ENCODE data around the gene FSTL4.

Gene FSTL4

DNA sequence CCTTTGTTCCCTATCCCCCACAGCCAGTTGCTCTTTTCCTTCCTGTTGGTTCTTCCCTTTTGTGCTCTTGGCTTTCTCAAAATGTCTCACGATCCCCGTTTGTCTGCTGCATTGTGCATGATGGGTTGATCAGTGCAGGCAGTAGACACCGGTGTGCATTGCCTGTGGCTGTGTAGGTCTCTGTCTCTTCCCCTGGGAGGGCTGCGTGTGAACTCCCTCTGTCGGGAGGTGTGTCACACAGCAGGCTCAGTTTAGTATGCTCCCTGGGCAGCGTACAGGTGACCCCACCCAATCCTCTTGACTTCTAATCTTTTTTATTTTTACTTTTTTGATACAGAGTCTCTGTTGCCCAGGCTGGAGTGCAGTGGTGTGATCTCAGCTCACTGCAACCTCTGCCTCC, 265.3 kb downstream of the FSTL4 start:
- H3K4me1 ChIP-seq (ENCODE audit: control insufficient read depth, insufficient read depth, low read length), result peaks cover 2% of the 10 kb centered on the region; the same call in 1 of the 2 replicates
- H3K36me3 ChIP-seq (ENCODE audit: control insufficient read depth, insufficient read depth, low read length), result no peaks in the 10 kb centered on the region
- no CpG with 5 or more reads among the region's 6 CpGs for WGBS (ENCODE audit: insufficient coverage, insufficient read length)
- no peaks in the 10 kb centered on the region for H3K27me3 ChIP-seq (ENCODE audit: control insufficient read depth, insufficient read depth, low read length)
- H3K4me3 ChIP-seq (ENCODE audit: low read length), result no peak overlapping the region
- H3K27ac ChIP-seq (ENCODE audit: low read length), result no peak overlapping the region
- H3K9me3 ChIP-seq (ENCODE audit: control insufficient read depth, insufficient read depth, low read length), result no peaks in the 10 kb centered on the region
- DNase-seq (ENCODE audit: low read depth, low spot score), result no peak

- H3K27me3 ChIP-seq (ENCODE audit: control insufficient read depth, insufficient read depth, low read length), result no peaks in the 10 kb centered on the region
- peaks cover 5% of the 10 kb centered on the region; the same call in 1 of the 2 replicates for H3K4me1 ChIP-seq (ENCODE audit: control insufficient read depth, insufficient read depth, low read length)
- WGBS (ENCODE audit: insufficient coverage, insufficient read length), result no CpG with 5 or more reads among the region's 2 CpGs
- H3K36me3 ChIP-seq (ENCODE audit: control insufficient read depth, insufficient read depth, low read length), result no peaks in the 10 kb centered on the region
- no peak overlapping the region for H3K27ac ChIP-seq (ENCODE audit: low read length)
- no peak for DNase-seq (ENCODE audit: low read depth, low spot score)
- H3K4me3 ChIP-seq (ENCODE audit: low read length), result no peak overlapping the region
- H3K9me3 ChIP-seq (ENCODE audit: control insufficient read depth, insufficient read depth, low read length), result no peaks in the 10 kb centered on the region
Observed at GRCh38 chr5:133344266-133344665, 268.1 kb downstream of the FSTL4 start.

GRCh38 chr5:133343196-133343595, 269.1 kb downstream of the FSTL4 start:
- DNase-seq (ENCODE audit: low read depth, low spot score), result no peak
- Histone ChIP-seq H3K27ac (ENCODE audit: low read length) (no peak overlapping the region), H3K4me1 (ENCODE audit: control insufficient read depth, insufficient read depth, low read length) (peaks cover 5% of the 10 kb centered on the region; the same call in 1 of the 2 replicates), H3K9me3 (ENCODE audit: control insufficient read depth, insufficient read depth, low read length) (no peaks in the 10 kb centered on the region), H3K36me3 (ENCODE audit: control insufficient read depth, insufficient read depth, low read length) (no peaks in the 10 kb centered on the region), H3K4me3 (ENCODE audit: low read length) (no peak overlapping the region), H3K27me3 (ENCODE audit: control insufficient read depth, insufficient read depth, low read length) (no peaks in the 10 kb centered on the region)
- WGBS (ENCODE audit: insufficient coverage, insufficient read length), result no CpG with 5 or more reads among the region's 8 CpGs

DNA sequence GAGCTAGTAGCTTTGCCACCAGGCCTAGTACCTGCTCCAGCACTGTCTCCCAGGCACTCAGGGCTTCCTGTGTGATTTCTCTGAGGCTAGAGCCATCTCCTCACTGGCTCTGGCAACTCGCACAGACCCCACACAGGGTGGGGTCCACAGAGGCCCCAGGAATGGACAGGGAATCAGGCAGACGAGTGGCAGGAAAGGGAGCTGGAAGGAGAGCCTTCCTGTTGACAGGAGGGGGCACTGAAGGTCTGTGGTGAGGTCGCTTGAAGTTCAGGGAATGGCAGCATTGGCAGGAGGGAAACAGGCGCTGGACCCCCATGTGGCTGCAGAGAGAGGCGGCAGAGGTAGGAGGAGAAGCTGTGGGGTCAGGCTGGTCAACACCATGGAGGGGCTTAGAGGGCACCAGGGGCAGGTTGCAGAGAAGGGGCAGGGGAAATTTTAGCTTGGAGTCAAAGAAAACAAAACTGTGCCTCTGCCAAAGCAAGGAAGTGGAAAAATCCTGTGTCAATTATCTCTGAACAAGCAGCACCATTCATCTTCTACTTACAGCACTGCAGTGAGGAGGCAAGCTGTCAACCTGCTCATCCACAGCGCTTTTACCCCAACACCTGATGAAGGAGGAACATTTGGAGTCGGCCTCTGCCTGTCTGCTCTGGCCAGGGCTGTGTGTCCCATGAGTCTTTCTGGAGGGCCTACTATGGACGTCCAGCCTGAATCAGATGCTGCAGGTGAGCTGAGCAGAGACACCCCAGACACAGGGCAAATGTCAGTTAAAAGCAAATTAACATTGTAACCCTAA, 270.2 kb downstream of the FSTL4 start:
- no CpG with 5 or more reads among the region's 8 CpGs for WGBS (ENCODE audit: insufficient coverage, insufficient read length)
- Histone ChIP-seq H3K9me3 (ENCODE audit: control insufficient read depth, insufficient read depth, low read length) (no peaks in the 10 kb centered on the region), H3K4me1 (ENCODE audit: control insufficient read depth, insufficient read depth, low read length) (peaks cover 5% of the 10 kb centered on the region; the same call in 1 of the 2 replicates), H3K4me3 (ENCODE audit: low read length) (no peak overlapping the region), H3K27me3 (ENCODE audit: control insufficient read depth, insufficient read depth, low read length) (no peaks in the 10 kb centered on the region), H3K27ac (ENCODE audit: low read length) (no peak overlapping the region), H3K36me3 (ENCODE audit: control insufficient read depth, insufficient read depth, low read length) (no peaks in the 10 kb centered on the region)
- no peak for DNase-seq (ENCODE audit: low read depth, low spot score)

GRCh38 chr5:133341296-133341695, 271.0 kb downstream of the FSTL4 start:
- Histone ChIP-seq H3K4me1 (ENCODE audit: control insufficient read depth, insufficient read depth, low read length) (peaks cover 5% of the 10 kb centered on the region; the same call in 1 of the 2 replicates), H3K36me3 (ENCODE audit: control insufficient read depth, insufficient read depth, low read length) (no peaks in the 10 kb centered on the region), H3K9me3 (ENCODE audit: control insufficient read depth, insufficient read depth, low read length) (no peaks in the 10 kb centered on the region), H3K27me3 (ENCODE audit: control insufficient read depth, insufficient read depth, low read length) (no peaks in the 10 kb centered on the region), H3K4me3 (ENCODE audit: low read length) (no peak overlapping the region), H3K27ac (ENCODE audit: low read length) (no peak overlapping the region)
- DNase-seq (ENCODE audit: low read depth, low spot score), result no peak
- WGBS (ENCODE audit: insufficient coverage, insufficient read length), result no CpG with 5 or more reads among the region's 6 CpGs

- Histone ChIP-seq H3K9me3 (ENCODE audit: control insufficient read depth, insufficient read depth, low read length) (no peaks in the 10 kb centered on the region), H3K4me1 (ENCODE audit: control insufficient read depth, insufficient read depth, low read length) (peaks cover 5% of the 10 kb centered on the region; the same call in 1 of the 2 replicates), H3K27me3 (ENCODE audit: control insufficient read depth, insufficient read depth, low read length) (no peaks in the 10 kb centered on the region), H3K27ac (ENCODE audit: low read length) (no peak overlapping the region), H3K4me3 (ENCODE audit: low read length) (no peak overlapping the region), H3K36me3 (ENCODE audit: control insufficient read depth, insufficient read depth, low read length) (no peaks in the 10 kb centered on the region)
- no peak for DNase-seq (ENCODE audit: low read depth, low spot score)
- WGBS (ENCODE audit: insufficient coverage, insufficient read length), result no CpG with 5 or more reads among the region's 8 CpGs
Observed at GRCh38 chr5:133340822-133341221, 271.5 kb downstream of the FSTL4 start.

DNA sequence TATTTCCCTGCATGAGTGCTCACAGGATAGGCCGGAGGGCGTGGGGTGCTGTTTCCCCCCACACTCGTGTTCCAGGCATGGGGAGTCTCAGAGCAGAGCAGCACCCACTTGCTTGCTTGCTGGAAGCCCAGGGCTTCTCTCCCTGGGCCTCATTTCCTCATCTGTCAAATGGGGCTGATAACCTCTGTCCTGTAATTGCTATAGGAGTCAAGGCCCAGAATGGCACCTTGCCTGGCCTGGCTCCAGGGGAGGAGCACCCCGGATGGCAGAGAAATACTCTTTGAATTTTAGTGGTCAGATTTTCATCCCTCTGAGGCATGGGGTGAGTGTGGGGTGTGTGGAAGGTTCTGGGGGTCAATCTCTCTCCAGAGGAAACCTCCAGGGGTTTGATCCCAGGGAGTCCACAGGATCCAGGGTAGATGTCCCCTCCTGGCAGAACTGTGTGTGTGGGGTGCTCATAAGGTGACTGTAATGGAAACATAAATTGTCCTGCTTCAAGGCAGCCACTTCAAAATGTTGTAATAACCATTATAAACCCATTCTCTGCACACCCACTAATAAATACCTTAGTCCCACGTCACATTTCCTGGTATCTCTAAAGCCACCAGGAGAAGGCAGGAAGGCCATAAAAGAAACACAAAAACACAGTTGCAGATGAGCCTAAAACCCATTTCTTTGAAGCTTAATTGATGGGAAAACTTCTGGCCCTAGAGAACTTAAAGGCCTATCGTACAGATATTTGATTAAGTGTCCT, 272.2 kb downstream of the FSTL4 start:
- WGBS (ENCODE audit: insufficient coverage, insufficient read length), result no CpG with 5 or more reads among the region's 6 CpGs
- no peaks in the 10 kb centered on the region for H3K27me3 ChIP-seq (ENCODE audit: control insufficient read depth, insufficient read depth, low read length)

GRCh38 chr5:133338504-133339355, 273.6 kb downstream of the FSTL4 start:
- Histone ChIP-seq H3K9me3 (ENCODE audit: control insufficient read depth, insufficient read depth, low read length) (no peaks in the 10 kb centered on the region), H3K27me3 (ENCODE audit: control insufficient read depth, insufficient read depth, low read length) (no peaks in the 10 kb centered on the region), H3K4me3 (ENCODE audit: low read length) (no peak overlapping the region), H3K4me1 (ENCODE audit: control insufficient read depth, insufficient read depth, low read length) (peaks cover 5% of the 10 kb centered on the region; the same call in 1 of the 2 replicates), H3K36me3 (ENCODE audit: control insufficient read depth, insufficient read depth, low read length) (no peaks in the 10 kb centered on the region), H3K27ac (ENCODE audit: low read length) (no peak overlapping the region)
- DNase-seq (ENCODE audit: low read depth, low spot score), result no peak
- no CpG with 5 or more reads among the region's 15 CpGs for WGBS (ENCODE audit: insufficient coverage, insufficient read length)

More for the DNA sequence above, 272.2 kb downstream of the FSTL4 start:
- Histone ChIP-seq H3K4me3 (ENCODE audit: low read length) (no peak overlapping the region), H3K9me3 (ENCODE audit: control insufficient read depth, insufficient read depth, low read length) (no peaks in the 10 kb centered on the region), H3K36me3 (ENCODE audit: control insufficient read depth, insufficient read depth, low read length) (no peaks in the 10 kb centered on the region), H3K4me1 (ENCODE audit: control insufficient read depth, insufficient read depth, low read length) (peaks cover 5% of the 10 kb centered on the region; the same call in 1 of the 2 replicates), H3K27ac (ENCODE audit: low read length) (no peak overlapping the region)
- no peak for DNase-seq (ENCODE audit: low read depth, low spot score)

DNA sequence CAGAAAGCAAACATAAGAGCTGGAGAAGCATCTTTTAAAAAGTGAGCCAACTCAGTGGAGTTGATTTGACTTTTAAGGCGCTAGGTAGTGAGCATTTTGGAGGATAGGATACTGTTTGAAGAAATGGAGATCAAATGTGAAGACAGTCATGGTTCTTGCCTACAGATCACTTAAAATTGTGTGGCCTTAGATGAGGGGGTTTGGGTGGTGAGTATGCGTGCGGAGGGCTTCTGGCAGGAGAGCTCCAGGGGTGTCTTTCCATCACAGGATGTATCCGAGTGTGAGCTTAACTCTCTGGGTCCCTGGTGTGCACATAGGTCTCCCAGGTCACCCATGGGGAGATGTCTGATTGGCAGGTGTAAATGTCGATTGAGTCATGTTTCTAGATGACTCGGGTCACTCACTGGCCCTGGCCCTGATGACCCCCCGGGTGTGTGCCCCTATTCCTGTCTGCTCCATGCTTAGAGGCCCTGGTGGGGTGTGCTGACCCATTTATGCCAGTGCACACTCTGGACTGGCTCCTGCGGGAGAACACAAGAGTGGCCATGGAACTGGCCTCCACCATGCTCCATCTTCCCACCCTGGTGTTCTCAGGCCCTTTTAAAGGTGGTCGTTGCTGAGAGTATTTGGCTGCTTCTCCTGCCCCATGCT, 274.4 kb downstream of the FSTL4 start:
- no peak overlapping the region for H3K27ac ChIP-seq (ENCODE audit: low read length)
- no peaks in the 10 kb centered on the region for H3K36me3 ChIP-seq (ENCODE audit: control insufficient read depth, insufficient read depth, low read length)
- no peaks in the 10 kb centered on the region for H3K9me3 ChIP-seq (ENCODE audit: control insufficient read depth, insufficient read depth, low read length)
- H3K4me3 ChIP-seq (ENCODE audit: low read length), result no peak overlapping the region
- no peak for DNase-seq (ENCODE audit: low read depth, low spot score)
- no peaks in the 10 kb centered on the region for H3K27me3 ChIP-seq (ENCODE audit: control insufficient read depth, insufficient read depth, low read length)
- peaks cover 2% of the 10 kb centered on the region; the same call in 1 of the 2 replicates for H3K4me1 ChIP-seq (ENCODE audit: control insufficient read depth, insufficient read depth, low read length)
- WGBS (ENCODE audit: insufficient coverage, insufficient read length), result no CpG with 5 or more reads among the region's 9 CpGs
